Transverse colon (tissue), 4 donors: ENCODE results near the gene KRI1. TPM values are rescaled to one million over a fixed set of nuclear protein-coding genes. Genes with fewer than 3 reads are reported as not detected.

Source experiments
- DNase-seq: peaks from one replicate; pipeline ENCODE4 v3.0.0-alpha.2; 2019
- H3K27ac ChIP-seq, 4 donors: fragments of 200-600 bp; sonication (generic); 2 replicates each; pipeline ENCODE4 v1.5.1; 2016 to 2018; ENCODE audit warnings: inconsistent platforms in 4 of 4
- H3K27me3 ChIP-seq: fragments of 200-600 bp; sonication (generic); 2 replicates; pipeline ENCODE4 v1.5.1; 2017; ENCODE audit warnings: inconsistent platforms
- H3K36me3 ChIP-seq, 4 donors: fragments of 200-600 bp; sonication (generic); 2 replicates each; pipeline ENCODE4 v1.5.1; 2017 to 2019; ENCODE audit warnings: inconsistent platforms in 4 of 4
- H3K4me1 ChIP-seq, 4 donors: fragments of 200-600 bp; sonication (generic); 2 replicates each; pipeline ENCODE4 v1.5.1; 2017 to 2020; ENCODE audit warnings: inconsistent platforms in 4 of 4
- H3K4me3 ChIP-seq, 4 donors: fragments of 200-600 bp; sonication (generic); 1 replicate in 1 of 4; 2 replicates in 3 of 4; pipeline versions ENCODE4 v1.5.1 to v1.6.1; 2017 to 2019; ENCODE audit warnings: inconsistent platforms in 4 of 4
- H3K9me3 ChIP-seq, 2 donors: fragments of 200-600 bp; sonication (generic); 2 replicates each; pipeline ENCODE4 v1.5.1; 2017 to 2019; ENCODE audit warnings: inconsistent platforms in 2 of 2
- EP300 ChIP-seq: sonication (generic); formaldehyde crosslinking; IDR thresholded peaks from one replicate; pipeline ENCODE4 v1.6.1; 2017; ENCODE audit warnings: antibody characterized with exemption, low read depth
- POLR2A ChIP-seq: fragments of 450-650 bp; IDR thresholded peaks from one replicate; pipeline ENCODE4 v1.6.1; 2016; ENCODE audit warnings: antibody characterized with exemption, mild to moderate bottlenecking, moderate library complexity
- POLR2AphosphoS5 ChIP-seq, 3 donors: sonication (generic); formaldehyde crosslinking; IDR thresholded peaks; one replicate each; pipeline ENCODE4 v1.6.1; 2016; ENCODE audit warnings: antibody characterized with exemption in 3 of 3
- WGBS, 2 donors: methylation state at CpG; one replicate each; pipeline ENCODE4 v1.1.5; 2018; ENCODE audit warnings: low coverage in 1 of 2; 5-methylcytosine and 5-hydroxymethylcytosine counted together
- in situ Hi-C, 4 donors: fragments of 200-750 bp; cut with MboI; loops; one replicate each; pipeline versions ENCODE4 v1.15.0 to v1.15.1; 2017; ENCODE audit warnings: low sequenced_read_pairs in 3 of 4, low pct_ligation_motif_present in 1 of 4, low pct_unique_long_range_greater_than_20kb in 1 of 4
- intact Hi-C: fragments of 100-400 bp; cut with DNase I; formaldehyde crosslinking; loops from one replicate; pipeline ENCODE4 v1.15.1; 2023; ENCODE audit warnings: low total_unique reads
- total RNA-seq, 4 donors: library from RNA; depleted of rRNA; stranded (reverse); fragments of >200 nt; gene quantifications; one replicate each; pipeline ENCODE4 v1.1.0, GENCODE V29; 2016
- TF ChIP-seq, protein P1 (sequence below), 5 experiments: fragments of 200-600 bp in 3 of 5; fragments of 450-650 bp in 2 of 5; sonication (generic) in 3 of 5; IDR thresholded peaks; 1 replicate in 2 of 5; 2 replicates in 3 of 5; pipeline ENCODE4 v1.5.1; 2016 to 2017; ENCODE audit warnings: antibody characterized with exemption in 5 of 5, inconsistent platforms in 3 of 5, mild to moderate bottlenecking in 2 of 5, moderate library complexity in 1 of 5

KRI1 gene
- total RNA-seq, 4 donors from 2014 or later = 12.7 to 53.1 (median 27.9) TPM

DNA sequence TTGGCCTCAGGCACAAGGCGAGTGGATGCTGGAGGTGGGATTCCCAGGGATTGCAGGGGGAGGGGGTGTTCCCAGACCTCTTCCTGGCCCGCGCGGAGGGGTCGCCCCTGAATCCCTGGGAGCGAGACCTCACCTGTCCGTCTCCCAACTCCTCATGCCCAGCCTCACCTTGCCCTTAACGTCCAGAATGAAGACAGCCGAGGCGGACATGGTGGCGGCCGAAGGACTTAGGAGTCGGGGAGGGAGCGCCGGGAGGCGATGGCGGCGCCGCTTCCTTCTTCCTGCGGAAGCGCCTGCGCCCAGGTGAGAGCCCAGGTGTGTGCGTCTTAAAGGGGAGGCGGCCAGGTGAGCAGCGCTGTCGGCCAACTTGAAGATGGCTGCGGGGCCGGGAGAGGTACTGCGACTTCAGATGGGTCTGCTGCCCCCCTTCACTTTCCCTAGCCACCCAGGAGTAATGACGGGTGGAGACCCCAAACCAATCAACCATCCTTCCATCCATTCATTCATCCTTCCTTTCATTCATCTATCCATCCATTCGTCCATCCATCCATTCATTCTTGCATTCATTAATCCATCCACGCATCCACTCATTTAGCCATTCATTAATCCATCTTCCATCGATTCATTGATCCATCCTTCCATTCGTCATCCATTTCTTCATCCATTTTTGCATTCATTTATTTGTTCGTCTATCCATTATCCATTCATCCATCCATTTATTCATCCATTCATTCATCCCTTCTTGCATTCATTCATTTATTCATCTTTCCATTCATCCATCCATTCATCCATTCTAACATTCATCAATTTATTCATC lies 21.4 kb upstream of the KRI1 start, which contains the start of gene AP1M2:
AP1M2 (minus strand) TSS at position 291 of the 817 bp plus-strand sequence; CDS start at position 210, 81 bp downstream.
- WGBS, 2 donors = 24 to 58% methylated on average over 6 to 33 of the region's 35 CpGs
- peak within 1 kb of the TSS in 3 of 4 donors; percentile 46 to 65 (median 53) for H3K4me3 ChIP-seq
- H3K4me1 ChIP-seq = no peaks in the 10 kb centered on the region
- intact Hi-C loops (no loop called here), in situ Hi-C loops (loop anchor here in 1 of 4 donors (10.0 kb wide), 1 partner anchor 58 kb away; no protein-coding TSS in a partner anchor)
- H3K9me3 ChIP-seq = no peaks in the 10 kb centered on the region
- peak within 1 kb of the TSS; percentile 53 to 76 (median 66) for H3K27ac ChIP-seq
- H3K27me3 ChIP-seq = peaks cover 23% of the 10 kb centered on the region
- peak; percentile 69 for DNase-seq
- TF ChIP-seq POLR2A = peak; percentile 44
- TF ChIP-seq EP300 = no peak
- peak in 2 of 3 donors; percentile 26 to 53 for TF ChIP-seq POLR2AphosphoS5 (IDR thresholded peaks at IDR 0.05)
- TF ChIP-seq, protein P1, sequence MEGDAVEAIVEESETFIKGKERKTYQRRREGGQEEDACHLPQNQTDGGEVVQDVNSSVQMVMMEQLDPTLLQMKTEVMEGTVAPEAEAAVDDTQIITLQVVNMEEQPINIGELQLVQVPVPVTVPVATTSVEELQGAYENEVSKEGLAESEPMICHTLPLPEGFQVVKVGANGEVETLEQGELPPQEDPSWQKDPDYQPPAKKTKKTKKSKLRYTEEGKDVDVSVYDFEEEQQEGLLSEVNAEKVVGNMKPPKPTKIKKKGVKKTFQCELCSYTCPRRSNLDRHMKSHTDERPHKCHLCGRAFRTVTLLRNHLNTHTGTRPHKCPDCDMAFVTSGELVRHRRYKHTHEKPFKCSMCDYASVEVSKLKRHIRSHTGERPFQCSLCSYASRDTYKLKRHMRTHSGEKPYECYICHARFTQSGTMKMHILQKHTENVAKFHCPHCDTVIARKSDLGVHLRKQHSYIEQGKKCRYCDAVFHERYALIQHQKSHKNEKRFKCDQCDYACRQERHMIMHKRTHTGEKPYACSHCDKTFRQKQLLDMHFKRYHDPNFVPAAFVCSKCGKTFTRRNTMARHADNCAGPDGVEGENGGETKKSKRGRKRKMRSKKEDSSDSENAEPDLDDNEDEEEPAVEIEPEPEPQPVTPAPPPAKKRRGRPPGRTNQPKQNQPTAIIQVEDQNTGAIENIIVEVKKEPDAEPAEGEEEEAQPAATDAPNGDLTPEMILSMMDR (IDR thresholded peaks at IDR 0.05) = no peak
- H3K36me3 ChIP-seq = no peaks in the 10 kb centered on the region

DNA sequence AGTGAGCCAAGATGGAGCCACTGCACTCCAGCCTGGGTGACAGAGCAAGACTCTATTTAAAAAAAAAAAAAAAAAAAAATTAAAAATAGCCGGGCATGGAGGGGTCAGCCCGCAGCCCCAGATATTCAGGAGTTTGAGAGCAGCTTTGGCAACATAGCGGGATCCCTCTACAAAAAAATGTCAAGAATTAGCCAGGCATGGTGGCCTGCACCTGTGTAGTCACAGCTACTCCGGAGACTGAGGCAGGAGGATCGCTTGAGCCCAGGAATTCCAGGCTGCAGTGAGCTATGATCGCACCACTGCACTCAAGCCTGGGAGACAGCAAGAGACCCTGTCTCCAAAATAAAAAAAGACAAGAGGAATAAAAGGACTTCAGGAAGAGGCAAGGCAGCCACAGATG lies 20.6 kb upstream of the KRI1 start:
- WGBS, 2 donors = 30 to 68% methylated on average over 3 to 6 of the region's 6 CpGs
- no peaks in the 10 kb centered on the region for H3K9me3 ChIP-seq
- H3K4me1 ChIP-seq = peaks cover 0 to under 1% (median 0%) of the 10 kb centered on the region in 4 donors
- peak overlapping the region; percentile 53 to 76 (median 66) for H3K27ac ChIP-seq
- no peak for TF ChIP-seq POLR2AphosphoS5 (IDR thresholded peaks at IDR 0.05)
- no peak for TF ChIP-seq EP300
- TF ChIP-seq POLR2A = no peak
- TF ChIP-seq, protein P1 (IDR thresholded peaks at IDR 0.05) = no peak
- H3K27me3 ChIP-seq = peaks cover 23% of the 10 kb centered on the region
- intact Hi-C loops = no loop called here
- in situ Hi-C loops = loop anchor here in 1 of 4 donors (10.0 kb wide), 1 partner anchor 58 kb away; no protein-coding TSS in a partner anchor
- peak overlapping the region in 3 of 4 donors; percentile 46 to 65 (median 53) for H3K4me3 ChIP-seq
- no peaks in the 10 kb centered on the region for H3K36me3 ChIP-seq
- DNase-seq = no peak

DNA sequence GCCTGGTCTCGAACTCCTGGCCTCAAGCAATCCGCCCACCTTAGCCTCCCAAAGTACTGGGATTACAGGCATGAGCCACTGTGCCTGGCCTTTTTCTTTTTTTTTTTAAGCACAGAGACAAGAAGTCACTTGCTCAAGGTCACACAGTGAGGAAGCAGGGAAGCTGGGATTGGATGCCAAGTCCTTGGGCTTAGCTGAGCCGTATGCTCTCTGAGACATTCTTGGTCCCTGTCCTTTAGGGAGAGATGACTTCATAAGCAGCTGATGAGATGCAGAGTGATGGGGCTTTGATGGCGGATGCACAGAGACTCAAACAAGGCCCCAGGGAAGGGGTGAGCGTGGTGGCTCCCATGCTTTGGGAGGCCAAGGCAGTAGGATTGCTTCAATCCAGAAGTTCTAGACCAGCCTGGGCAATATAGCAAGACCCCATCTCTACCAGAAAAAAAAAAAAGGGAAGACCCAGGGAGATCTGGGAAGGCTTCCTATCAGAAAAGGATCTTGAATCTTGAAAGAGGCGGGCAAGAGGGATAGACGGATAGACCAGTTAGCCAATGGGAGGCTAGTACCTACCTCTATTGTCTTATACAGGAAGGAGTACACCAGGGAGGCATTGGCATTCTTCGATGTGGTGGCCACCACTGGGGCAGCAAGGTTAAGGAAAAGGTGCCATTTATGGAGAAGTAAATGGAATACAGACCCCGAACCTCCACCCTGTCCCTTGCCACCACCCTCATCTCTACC lies 17.4 kb upstream of the KRI1 start:
- Histone ChIP-seq H3K9me3 (no peaks in the 10 kb centered on the region), H3K27ac (no peak overlapping the region), H3K4me3 (no peak overlapping the region), H3K27me3 (peaks cover 14% of the 10 kb centered on the region), H3K36me3 (peaks cover 0 to 4% (median 0%) of the 10 kb centered on the region in 4 donors), H3K4me1 (peaks cover 0 to 4% (median 2%) of the 10 kb centered on the region in 4 donors)
- in situ Hi-C loops = loop anchor here (5.0 to 10.0 kb wide), 2 partner anchors 59 to 62 kb away; no protein-coding TSS in a partner anchor
- intact Hi-C loops = no loop called here
- TF ChIP-seq POLR2A = no peak
- no peak for TF ChIP-seq EP300
- TF ChIP-seq, protein P1 (IDR thresholded peaks at IDR 0.05) = no peak
- TF ChIP-seq POLR2AphosphoS5 (IDR thresholded peaks at IDR 0.05) = no peak
- 85 to 96% methylated on average over 5 to 9 of the region's 9 CpGs for WGBS, 2 donors
- DNase-seq = no peak

DNA sequence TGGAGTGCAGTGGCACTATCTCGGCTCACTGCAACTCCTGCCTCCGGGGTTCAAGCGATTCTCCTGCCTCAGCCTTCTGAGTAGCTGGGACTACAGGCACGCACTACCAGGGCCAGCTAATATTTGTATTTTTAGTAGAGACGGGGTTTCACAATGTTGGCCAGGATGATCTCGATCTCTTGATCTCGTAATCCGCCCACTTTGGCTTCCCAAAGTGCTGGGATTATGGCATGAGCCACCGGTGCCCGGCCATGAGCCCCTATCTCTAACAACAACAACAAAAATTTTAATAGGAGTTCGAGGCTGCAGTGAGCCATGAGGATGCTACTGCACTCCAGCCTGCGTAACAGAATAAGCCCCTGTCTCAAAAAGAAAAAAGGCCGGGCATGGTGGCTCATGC lies 16.3 kb upstream of the KRI1 start:
- 93 to 97% methylated on average over 10 to 13 of the region's 13 CpGs for WGBS, 2 donors
- Histone ChIP-seq H3K4me3 (no peak overlapping the region), H3K36me3 (peaks cover 0 to 8% (median 0%) of the 10 kb centered on the region in 4 donors), H3K27ac (no peak overlapping the region), H3K27me3 (peaks cover 6% of the 10 kb centered on the region), H3K9me3 (no peaks in the 10 kb centered on the region), H3K4me1 (peaks cover 0 to 4% (median 2%) of the 10 kb centered on the region in 4 donors)
- intact Hi-C loops (no loop called here), in situ Hi-C loops (loop anchor here (5.0 to 10.0 kb wide), 2 partner anchors 60 to 63 kb away; no protein-coding TSS in a partner anchor)
- TF ChIP-seq POLR2A (no peak), POLR2AphosphoS5 (IDR thresholded peaks at IDR 0.05) (no peak)
- TF ChIP-seq, protein P1 (IDR thresholded peaks at IDR 0.05) = no peak
- DNase-seq = no peak
